Activated CD8-positive, alpha-beta memory T cell treated with anti-CD3 and anti-CD28 coated beads, Interleukin-2, amount 10 ng/mL, durations not matched to agents 7 days and 5 days (primary cell): Measurements from ENCODE around the gene GPRIN3. TPM values are rescaled to one million over a fixed set of nuclear protein-coding genes. Genes with fewer than 3 reads are reported as not detected.
A peak's percentile ranks its signal among the peaks of the same experiment; 100 is the strongest.

Experiments
- ATAC-seq: fragments of 150-1000 bp; cut with Tn5 transposase; one replicate; pipeline ENCODE4 v1.10.0; 2021; ENCODE audit warnings: moderate library complexity
- CTCF ChIA-PET: fragments of 350-600 bp; sonication (Branson Sonifier 250); formaldehyde crosslinking; loops from one replicate; lab custom pipeline; 2021; ENCODE audit warnings: antibody characterized with exemption; lab: Charles Lee
- DNase-seq: peaks from one replicate; pipeline ENCODE4 v3.0.0-alpha.2; 2020
- H3K27ac Mint-ChIP-seq: one replicate; pipeline ENCODE4 v1.8.0; 2021; ENCODE audit warnings: mild to moderate bottlenecking, mixed read lengths
- H3K27me3 Mint-ChIP-seq: one replicate; pipeline ENCODE4 v1.8.0; 2021; ENCODE audit warnings: mixed read lengths
- H3K36me3 Mint-ChIP-seq: one replicate; pipeline ENCODE4 v1.8.0; 2021; ENCODE audit warnings: mild to moderate bottlenecking, mixed read lengths
- H3K4me1 Mint-ChIP-seq: one replicate; pipeline ENCODE4 v1.8.0; 2021; ENCODE audit warnings: mixed read lengths
- H3K4me3 Mint-ChIP-seq: one replicate; pipeline ENCODE4 v1.8.0; 2021; ENCODE audit warnings: mild to moderate bottlenecking, moderate library complexity, mixed read lengths
- H3K9me3 Mint-ChIP-seq: one replicate; pipeline ENCODE4 v1.8.0; 2022; ENCODE audit warnings: low read depth, mixed read lengths
- total RNA-seq, 2 experiments: library from RNA; stranded (reverse); gene quantifications; one replicate each; pipeline ENCODE4 v1.2.3, GENCODE V29; 2021

GPRIN3 gene
- total RNA-seq, 2 experiments from 2014 or later = 66.9 to 67.5 TPM

- peaks cover 34% of the 10 kb centered on the region for H3K36me3 Mint-ChIP-seq
These were observed 24.2 kb downstream of the GPRIN3 start for GRCh38 chr4:89283226-89284009.

GRCh38 chr4:89279385-89279784, 28.2 kb downstream of the GPRIN3 start:
- peaks cover 33% of the 10 kb centered on the region for H3K4me1 Mint-ChIP-seq
- peaks cover 46% of the 10 kb centered on the region for H3K36me3 Mint-ChIP-seq
- no peaks in the 10 kb centered on the region for H3K9me3 Mint-ChIP-seq
- H3K27me3 Mint-ChIP-seq = no peaks in the 10 kb centered on the region
- CTCF ChIA-PET = interaction anchor here (1.5 to 4.5 kb wide), 2 partner anchors 19 to 25 kb away, joined by 3 to 15 read pairs; no protein-coding TSS in a partner anchor
- DNase-seq (no peak), ATAC-seq (no peak)
- H3K4me3 Mint-ChIP-seq = no peak overlapping the region
- no peak overlapping the region for H3K27ac Mint-ChIP-seq

More at GRCh38 chr4:89283226-89284009, 24.2 kb downstream of the GPRIN3 start:
- Mint-ChIP-seq H3K4me3 (peak overlapping the region; percentile 64), H3K4me1 (peaks cover 65% of the 10 kb centered on the region), H3K27ac (peak overlapping the region; percentile 91), H3K9me3 (no peaks in the 10 kb centered on the region), H3K27me3 (no peaks in the 10 kb centered on the region)
- ATAC-seq (peak; percentile 76), DNase-seq (peak; percentile 84)
- CTCF ChIA-PET = interaction anchor here (1.1 to 4.4 kb wide), 8 partner anchors 10 to 57 kb away, joined by 3 to 28 read pairs (median 6); no protein-coding TSS in a partner anchor

GRCh38 chr4:89277412-89277811, 30.2 kb downstream of the GPRIN3 start:
- no peak for DNase-seq

GRCh38 chr4:89276296-89276695, 31.3 kb downstream of the GPRIN3 start:
- no peak overlapping the region for H3K4me3 Mint-ChIP-seq
- CTCF ChIA-PET = interaction anchor here (4.5 kb wide), 1 partner anchor 22 kb away, joined by 15 read pairs; no protein-coding TSS in a partner anchor
- H3K9me3 Mint-ChIP-seq = no peaks in the 10 kb centered on the region
- DNase-seq (no peak), ATAC-seq (no peak)
- no peak overlapping the region for H3K27ac Mint-ChIP-seq
- H3K4me1 Mint-ChIP-seq = peaks cover 28% of the 10 kb centered on the region
- no peaks in the 10 kb centered on the region for H3K27me3 Mint-ChIP-seq
- H3K36me3 Mint-ChIP-seq = peaks cover 47% of the 10 kb centered on the region

More at GRCh38 chr4:89277412-89277811, 30.2 kb downstream of the GPRIN3 start:
- CTCF ChIA-PET = interaction anchor here (0.8 to 4.5 kb wide), 2 partner anchors 19 to 23 kb away, joined by 3 to 15 read pairs; no protein-coding TSS in a partner anchor
- Mint-ChIP-seq H3K4me1 (peaks cover 26% of the 10 kb centered on the region), H3K27me3 (no peaks in the 10 kb centered on the region), H3K36me3 (peaks cover 46% of the 10 kb centered on the region), H3K9me3 (no peaks in the 10 kb centered on the region), H3K4me3 (no peak overlapping the region), H3K27ac (no peak overlapping the region)
- ATAC-seq = no peak

- H3K27ac Mint-ChIP-seq = no peak overlapping the region
- ATAC-seq (no peak), DNase-seq (no peak)
- no peak overlapping the region for H3K4me3 Mint-ChIP-seq
- peaks cover 32% of the 10 kb centered on the region for H3K4me1 Mint-ChIP-seq
- peaks cover 50% of the 10 kb centered on the region for H3K36me3 Mint-ChIP-seq
- CTCF ChIA-PET = no interaction called here
- no peaks in the 10 kb centered on the region for H3K27me3 Mint-ChIP-seq
- no peaks in the 10 kb centered on the region for H3K9me3 Mint-ChIP-seq
These were observed 32.0 kb downstream of the GPRIN3 start for GRCh38 chr4:89275587-89275986.

GRCh38 chr4:89273741-89274141, 33.9 kb downstream of the GPRIN3 start:
- DNase-seq (no peak), ATAC-seq (no peak)
- no peak overlapping the region for H3K27ac Mint-ChIP-seq
- H3K9me3 Mint-ChIP-seq = no peaks in the 10 kb centered on the region
- CTCF ChIA-PET = interaction anchor here (1.1 to 1.3 kb wide), 2 partner anchors 10 to 19 kb away, joined by 4 to 6 read pairs; no protein-coding TSS in a partner anchor
- no peak overlapping the region for H3K4me3 Mint-ChIP-seq
- no peaks in the 10 kb centered on the region for H3K27me3 Mint-ChIP-seq
- peaks cover 60% of the 10 kb centered on the region for H3K36me3 Mint-ChIP-seq
- H3K4me1 Mint-ChIP-seq = peaks cover 41% of the 10 kb centered on the region

GRCh38 chr4:89270792-89271191, 36.8 kb downstream of the GPRIN3 start:
- CTCF ChIA-PET = interaction anchor here (1.0 to 2.2 kb wide), 2 partner anchors 10 to 16 kb away, joined by 4 to 7 read pairs; no protein-coding TSS in a partner anchor
- H3K4me3 Mint-ChIP-seq = no peak overlapping the region
- DNase-seq (no peak), ATAC-seq (peak; percentile 64)
- no peaks in the 10 kb centered on the region for H3K27me3 Mint-ChIP-seq
- H3K27ac Mint-ChIP-seq = no peak overlapping the region
- H3K9me3 Mint-ChIP-seq = peaks cover 3% of the 10 kb centered on the region
- peaks cover 71% of the 10 kb centered on the region for H3K36me3 Mint-ChIP-seq
- H3K4me1 Mint-ChIP-seq = peaks cover 48% of the 10 kb centered on the region

- H3K4me1 Mint-ChIP-seq = peaks cover 48% of the 10 kb centered on the region
- no peak overlapping the region for H3K27ac Mint-ChIP-seq
- ATAC-seq (no peak), DNase-seq (no peak)
- peaks cover 3% of the 10 kb centered on the region for H3K9me3 Mint-ChIP-seq
- H3K4me3 Mint-ChIP-seq = no peak overlapping the region
- peaks cover 69% of the 10 kb centered on the region for H3K36me3 Mint-ChIP-seq
- no peaks in the 10 kb centered on the region for H3K27me3 Mint-ChIP-seq
- CTCF ChIA-PET = interaction anchor here (0.8 kb wide), 1 partner anchor 14 kb away, joined by 3 read pairs; no protein-coding TSS in a partner anchor
These were observed 38.4 kb downstream of the GPRIN3 start for GRCh38 chr4:89269121-89269666.

- Mint-ChIP-seq H3K27ac (no peak overlapping the region), H3K4me1 (peaks cover 49% of the 10 kb centered on the region), H3K36me3 (peaks cover 68% of the 10 kb centered on the region), H3K9me3 (peaks cover 3% of the 10 kb centered on the region), H3K27me3 (no peaks in the 10 kb centered on the region), H3K4me3 (no peak overlapping the region)
- DNase-seq (no peak), ATAC-seq (no peak)
- CTCF ChIA-PET = no interaction called here
These were observed 38.9 kb downstream of the GPRIN3 start for GRCh38 chr4:89268679-89269078.

- Mint-ChIP-seq H3K36me3 (peaks cover 72% of the 10 kb centered on the region), H3K9me3 (peaks cover 3% of the 10 kb centered on the region), H3K27ac (no peak overlapping the region), H3K4me1 (peaks cover 55% of the 10 kb centered on the region), H3K4me3 (no peak overlapping the region), H3K27me3 (no peaks in the 10 kb centered on the region)
- CTCF ChIA-PET = no interaction called here
- ATAC-seq = no peak
- no peak for DNase-seq
These were observed 39.8 kb downstream of the GPRIN3 start for GRCh38 chr4:89267846-89268245.

GRCh38 chr4:89267392-89267791, 40.2 kb downstream of the GPRIN3 start:
- CTCF ChIA-PET = no interaction called here
- DNase-seq (no peak), ATAC-seq (no peak)
- H3K27ac Mint-ChIP-seq = no peak overlapping the region
- H3K27me3 Mint-ChIP-seq = no peaks in the 10 kb centered on the region
- H3K4me1 Mint-ChIP-seq = peaks cover 53% of the 10 kb centered on the region
- peaks cover 3% of the 10 kb centered on the region for H3K9me3 Mint-ChIP-seq
- H3K4me3 Mint-ChIP-seq = no peak overlapping the region
- H3K36me3 Mint-ChIP-seq = peaks cover 70% of the 10 kb centered on the region

GRCh38 chr4:89266128-89266527, 41.5 kb downstream of the GPRIN3 start:
- CTCF ChIA-PET = no interaction called here
- ATAC-seq (no peak), DNase-seq (no peak)
- H3K9me3 Mint-ChIP-seq = peaks cover 3% of the 10 kb centered on the region
- H3K27ac Mint-ChIP-seq = no peak overlapping the region
- peaks cover 48% of the 10 kb centered on the region for H3K4me1 Mint-ChIP-seq
- no peak overlapping the region for H3K4me3 Mint-ChIP-seq
- H3K36me3 Mint-ChIP-seq = peaks cover 64% of the 10 kb centered on the region
- H3K27me3 Mint-ChIP-seq = no peaks in the 10 kb centered on the region

GRCh38 chr4:89263265-89263664, 44.3 kb downstream of the GPRIN3 start:
- no peaks in the 10 kb centered on the region for H3K27me3 Mint-ChIP-seq
- DNase-seq (no peak), ATAC-seq (no peak)
- H3K36me3 Mint-ChIP-seq = peaks cover 59% of the 10 kb centered on the region
- H3K4me1 Mint-ChIP-seq = peaks cover 46% of the 10 kb centered on the region
- peaks cover 3% of the 10 kb centered on the region for H3K9me3 Mint-ChIP-seq
- no peak overlapping the region for H3K4me3 Mint-ChIP-seq
- H3K27ac Mint-ChIP-seq = no peak overlapping the region
- CTCF ChIA-PET = interaction anchor here (0.9 kb wide), 1 partner anchor 8 kb away, joined by 3 read pairs; no protein-coding TSS in a partner anchor
